ENCODE measurements around the gene CCDC154.

DNA sequence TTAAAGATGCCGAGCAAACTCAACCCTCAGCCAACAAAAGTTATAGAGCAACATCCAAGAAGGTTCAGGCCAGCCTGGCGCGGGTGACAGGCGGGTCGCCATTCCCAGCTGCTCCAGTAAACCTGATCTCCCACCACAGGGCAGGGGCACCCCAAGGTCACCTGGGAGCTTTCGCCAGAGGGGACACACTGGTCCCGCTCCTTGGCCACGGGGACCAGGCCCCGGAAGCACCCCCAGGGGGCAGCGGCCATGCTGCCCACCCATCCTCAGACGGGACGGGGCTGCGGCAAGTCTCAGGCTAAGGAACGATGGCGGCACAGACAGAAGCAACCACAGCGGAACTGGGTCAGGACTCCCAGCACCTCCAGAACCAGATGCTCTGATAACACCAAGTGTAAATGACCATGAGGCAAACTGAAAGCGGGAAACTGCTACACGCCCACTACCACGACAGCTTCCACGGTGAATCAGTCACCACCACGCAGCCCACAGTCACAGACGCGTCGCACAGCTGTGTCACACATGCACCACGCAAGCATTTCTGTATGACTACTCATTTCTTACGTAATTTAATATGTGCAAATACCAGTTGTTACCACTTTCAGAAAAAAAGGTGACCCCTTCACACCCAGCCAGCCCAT lies 14.1 kb upstream of the CCDC154 start:
- TF ChIP-seq GATA3 (IDR thresholded peaks at IDR 0.05; ENCODE audit: low read depth, low read length): no peak
- no peak for TF ChIP-seq GATA2 (IDR thresholded peaks at IDR 0.05; ENCODE audit: low read depth, low read length)

Data from SH-SY5Y (cell line).